ENCODE data around the gene SYT3. TPM values are rescaled to one million over a fixed set of nuclear protein-coding genes. Genes with fewer than 3 reads are reported as not detected.

The SYT3 gene
- total RNA-seq, 1 experiment from 2014 or later, result 1.8 TPM

GRCh38 chr19:50638600-50638999 is 1.1 kb downstream of the SYT3 start:
- TF ChIP-seq, protein P1, sequence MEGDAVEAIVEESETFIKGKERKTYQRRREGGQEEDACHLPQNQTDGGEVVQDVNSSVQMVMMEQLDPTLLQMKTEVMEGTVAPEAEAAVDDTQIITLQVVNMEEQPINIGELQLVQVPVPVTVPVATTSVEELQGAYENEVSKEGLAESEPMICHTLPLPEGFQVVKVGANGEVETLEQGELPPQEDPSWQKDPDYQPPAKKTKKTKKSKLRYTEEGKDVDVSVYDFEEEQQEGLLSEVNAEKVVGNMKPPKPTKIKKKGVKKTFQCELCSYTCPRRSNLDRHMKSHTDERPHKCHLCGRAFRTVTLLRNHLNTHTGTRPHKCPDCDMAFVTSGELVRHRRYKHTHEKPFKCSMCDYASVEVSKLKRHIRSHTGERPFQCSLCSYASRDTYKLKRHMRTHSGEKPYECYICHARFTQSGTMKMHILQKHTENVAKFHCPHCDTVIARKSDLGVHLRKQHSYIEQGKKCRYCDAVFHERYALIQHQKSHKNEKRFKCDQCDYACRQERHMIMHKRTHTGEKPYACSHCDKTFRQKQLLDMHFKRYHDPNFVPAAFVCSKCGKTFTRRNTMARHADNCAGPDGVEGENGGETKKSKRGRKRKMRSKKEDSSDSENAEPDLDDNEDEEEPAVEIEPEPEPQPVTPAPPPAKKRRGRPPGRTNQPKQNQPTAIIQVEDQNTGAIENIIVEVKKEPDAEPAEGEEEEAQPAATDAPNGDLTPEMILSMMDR (conservative IDR thresholded peaks at IDR 0.05; ENCODE audit: low read depth, low read length), result no peak
- TF ChIP-seq EZH2 (IDR thresholded peaks at IDR 0.05; ENCODE audit: borderline replicate concordance, low read depth, low read length, poor library complexity, severe bottlenecking), result no peak
- peaks cover 8% of the 10 kb centered on the region for H3K9me3 ChIP-seq (ENCODE audit: low read depth, low read length, poor library complexity, severe bottlenecking)
- intact Hi-C loops (cut with micrococcal nuclease; ENCODE audit: unreplicated experiment), result no loop called here
- H3K27me3 ChIP-seq (replicated peaks; ENCODE audit: insufficient read depth, low read depth, low read length, poor library complexity), result peaks cover 19% of the 10 kb centered on the region
- no peak overlapping the region for H3K4me3 ChIP-seq (ENCODE audit: low read depth, low read length, poor library complexity, severe bottlenecking)
- no peaks in the 10 kb centered on the region for H3K36me3 ChIP-seq (ENCODE audit: insufficient read depth, low read length, poor library complexity, severe bottlenecking)
- H3K27ac ChIP-seq (ENCODE audit: low read depth, low read length, poor library complexity, severe bottlenecking), result no peak overlapping the region
- no peaks in the 10 kb centered on the region for H3K4me1 ChIP-seq (ENCODE audit: insufficient read depth, low read length, poor library complexity, severe bottlenecking)
- ChIA-PET POLR2A (ENCODE audit: low non-redundant PET) (interaction anchor here (0.6 to 0.7 kb wide), 3 partner anchors 10 to 1260 kb away, joined by 3 to 4 read pairs (median 4); no protein-coding TSS in a partner anchor), CTCF (interaction anchor here (0.7 kb wide), 1 partner anchor 254 kb away, joined by 4 read pairs; the partner anchor contains the start of gene POLD1)
- BruUV-seq (replicated peaks), result no TSS peak
- DNase-seq (ENCODE audit: low spot score), result no peak

GRCh38 chr19:50636317-50637085 is 3.2 kb downstream of the SYT3 start:
- H3K27me3 ChIP-seq (replicated peaks; ENCODE audit: insufficient read depth, low read depth, low read length, poor library complexity), result peaks cover 11% of the 10 kb centered on the region

DNA sequence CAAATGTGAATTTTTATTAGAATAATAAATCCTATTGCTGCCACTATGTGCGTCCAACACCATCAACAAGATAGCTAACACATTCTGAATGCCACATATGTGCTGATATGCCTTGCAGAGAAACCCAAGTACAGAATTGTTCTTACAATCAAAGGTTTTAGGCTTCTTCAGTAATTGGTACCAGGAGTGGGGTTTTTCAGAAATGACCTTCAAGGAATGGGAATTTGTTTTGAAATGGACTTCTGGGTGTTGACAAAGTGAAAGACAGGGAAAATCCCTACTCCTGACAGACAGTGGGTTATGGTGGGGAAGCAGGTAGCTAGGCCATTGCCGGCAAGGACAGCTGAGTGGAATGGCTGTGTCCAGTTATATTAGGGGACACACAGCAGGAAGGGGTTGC is 5.7 kb downstream of the SYT3 start:
- TF ChIP-seq, protein P1 (conservative IDR thresholded peaks at IDR 0.05; ENCODE audit: low read depth, low read length), result no peak
- TF ChIP-seq EZH2 (IDR thresholded peaks at IDR 0.05; ENCODE audit: borderline replicate concordance, low read depth, low read length, poor library complexity, severe bottlenecking), result no peak
- intact Hi-C loops (cut with micrococcal nuclease; ENCODE audit: unreplicated experiment), result no loop called here
- H3K27me3 ChIP-seq (replicated peaks; ENCODE audit: insufficient read depth, low read depth, low read length, poor library complexity), result peaks cover 11% of the 10 kb centered on the region
- H3K4me1 ChIP-seq (ENCODE audit: insufficient read depth, low read length, poor library complexity, severe bottlenecking), result no peaks in the 10 kb centered on the region
- no peak overlapping the region for H3K4me3 ChIP-seq (ENCODE audit: low read depth, low read length, poor library complexity, severe bottlenecking)
- ChIA-PET CTCF (no interaction called here), POLR2A (ENCODE audit: low non-redundant PET) (no interaction called here)
- H3K9me3 ChIP-seq (ENCODE audit: low read depth, low read length, poor library complexity, severe bottlenecking), result peaks cover 12% of the 10 kb centered on the region
- no peak overlapping the region for H3K27ac ChIP-seq (ENCODE audit: low read depth, low read length, poor library complexity, severe bottlenecking)
- no peak for DNase-seq (ENCODE audit: low spot score)
- H3K36me3 ChIP-seq (ENCODE audit: insufficient read depth, low read length, poor library complexity, severe bottlenecking), result no peaks in the 10 kb centered on the region
- no TSS peak for BruUV-seq (replicated peaks)

More at GRCh38 chr19:50636317-50637085, 3.2 kb downstream of the SYT3 start:
- no TSS peak for BruUV-seq (replicated peaks)
- ChIA-PET POLR2A (ENCODE audit: low non-redundant PET) (no interaction called here), CTCF (no interaction called here)
- no peak for TF ChIP-seq EZH2 (IDR thresholded peaks at IDR 0.05; ENCODE audit: borderline replicate concordance, low read depth, low read length, poor library complexity, severe bottlenecking)
- TF ChIP-seq, protein P1 (conservative IDR thresholded peaks at IDR 0.05; ENCODE audit: low read depth, low read length), result no peak
- no peaks in the 10 kb centered on the region for H3K4me1 ChIP-seq (ENCODE audit: insufficient read depth, low read length, poor library complexity, severe bottlenecking)
- intact Hi-C loops (cut with micrococcal nuclease; ENCODE audit: unreplicated experiment), result no loop called here
- no peak for DNase-seq (ENCODE audit: low spot score)
- no peaks in the 10 kb centered on the region for H3K36me3 ChIP-seq (ENCODE audit: insufficient read depth, low read length, poor library complexity, severe bottlenecking)
- peaks cover 12% of the 10 kb centered on the region for H3K9me3 ChIP-seq (ENCODE audit: low read depth, low read length, poor library complexity, severe bottlenecking)
- no peak overlapping the region for H3K4me3 ChIP-seq (ENCODE audit: low read depth, low read length, poor library complexity, severe bottlenecking)
- no peak overlapping the region for H3K27ac ChIP-seq (ENCODE audit: low read depth, low read length, poor library complexity, severe bottlenecking)
